H9 (cell line): ENCODE results near the gene BCAT1. TPM values are rescaled to one million over a fixed set of nuclear protein-coding genes. Genes with fewer than 3 reads are reported as not detected.
A peak's percentile ranks its signal among the peaks of the same experiment; 100 is the strongest.

Experiments used
- DNase-seq: peaks from one replicate; pipeline ENCODE4 v3.0.0-alpha.2; 2017
- H2AFZ ChIP-seq: one replicate; pipeline ENCODE4 v1.6.1; 2013; ENCODE audit warnings: mild to moderate bottlenecking, low read length, control low read depth, moderate library complexity
- H2AK5ac ChIP-seq: 2 replicates; pipeline ENCODE4 v1.6.1; 2013; ENCODE audit warnings: low read length, control low read depth, mixed read lengths; ENCODE audit not compliant: insufficient read length
- H2BK120ac ChIP-seq: one replicate; pipeline ENCODE4 v1.6.1; 2013; ENCODE audit warnings: low read depth, mild to moderate bottlenecking, low read length, control low read depth, inconsistent platforms; ENCODE audit not compliant: poor library complexity, severe bottlenecking
- H2BK12ac ChIP-seq: 2 replicates; pipeline ENCODE4 v1.6.1; 2013; ENCODE audit warnings: low read length, control low read depth, mixed read lengths, low read depth; ENCODE audit not compliant: insufficient read length
- H2BK15ac ChIP-seq: 2 replicates; pipeline ENCODE4 v1.6.1; 2013; ENCODE audit warnings: low read depth, low read length, control low read depth
- H2BK20ac ChIP-seq: one replicate; pipeline ENCODE4 v1.6.1; 2013; ENCODE audit warnings: low read depth, mild to moderate bottlenecking, low read length, control low read depth, inconsistent platforms; ENCODE audit not compliant: poor library complexity, severe bottlenecking
- H2BK5ac ChIP-seq: 2 replicates; pipeline ENCODE4 v1.6.1; 2013; ENCODE audit warnings: low read length, control low read depth, mixed read lengths; ENCODE audit not compliant: insufficient read length
- H3K14ac ChIP-seq: 2 replicates; pipeline ENCODE4 v1.6.1; 2013; ENCODE audit warnings: low read length, control low read depth; ENCODE audit not compliant: insufficient read depth
- H3K18ac ChIP-seq: 2 replicates; pipeline ENCODE4 v1.6.1; 2013; ENCODE audit warnings: low read depth, mild to moderate bottlenecking, mixed read lengths, low read length, control low read depth; ENCODE audit not compliant: insufficient read length
- H3K23ac ChIP-seq: 2 replicates; pipeline ENCODE4 v1.6.1; 2013; ENCODE audit warnings: low read length, control low read depth, mixed read lengths, low read depth; ENCODE audit not compliant: insufficient read length
- H3K23me2 ChIP-seq: 2 replicates; pipeline ENCODE4 v1.6.1; 2013; ENCODE audit warnings: low read depth, mild to moderate bottlenecking, mixed read lengths, low read length, control low read depth; ENCODE audit not compliant: insufficient read length, poor library complexity, severe bottlenecking
- H3K27ac ChIP-seq: 2 replicates; pipeline ENCODE4 v1.5.1; 2013; ENCODE audit warnings: low read length, control low read depth, mixed read lengths, low read depth; ENCODE audit not compliant: insufficient read length
- H3K27me3 ChIP-seq: 2 replicates; pipeline ENCODE4 v1.6.1; 2013; ENCODE audit warnings: low read length, control low read depth, inconsistent platforms; ENCODE audit not compliant: insufficient read depth
- H3K4ac ChIP-seq: 2 replicates; pipeline ENCODE4 v1.6.1; 2013; ENCODE audit warnings: low read depth, mild to moderate bottlenecking, control low read depth, inconsistent platforms, low read length, moderate library complexity
- H3K4me1 ChIP-seq: 2 replicates; pipeline ENCODE4 v1.6.1; 2013; ENCODE audit warnings: low read length, control low read depth, inconsistent platforms; ENCODE audit not compliant: insufficient read depth
- H3K4me2 ChIP-seq: 2 replicates; pipeline ENCODE4 v1.6.1; 2013; ENCODE audit warnings: low read length, control low read depth, mixed read lengths; ENCODE audit not compliant: insufficient read length, insufficient read depth
- H3K56ac ChIP-seq: 2 replicates; pipeline ENCODE4 v1.6.1; 2013; ENCODE audit warnings: low read depth, mild to moderate bottlenecking, mixed read lengths, low read length, control low read depth; ENCODE audit not compliant: insufficient read length
- H3K79me1 ChIP-seq: 2 replicates; pipeline ENCODE4 v1.6.1; 2013; ENCODE audit warnings: low read depth, mild to moderate bottlenecking, moderate library complexity, low read length, control low read depth, inconsistent platforms; ENCODE audit not compliant: insufficient read depth, poor library complexity, severe bottlenecking
- H3K79me2 ChIP-seq: 2 replicates; pipeline ENCODE4 v1.6.1; 2013; ENCODE audit warnings: low read length, control low read depth, inconsistent platforms; ENCODE audit not compliant: insufficient read depth
- H3K9ac ChIP-seq: 2 replicates; pipeline ENCODE4 v1.6.1; 2013; ENCODE audit warnings: low read length, control low read depth, mixed read lengths; ENCODE audit not compliant: insufficient read length; ENCODE audit errors: extremely low read depth
- H3K9me3 ChIP-seq: one replicate; pipeline ENCODE4 v1.6.1; 2013; ENCODE audit warnings: low read depth, low read length, inconsistent platforms; ENCODE audit not compliant: control insufficient read depth
- H3T11ph ChIP-seq: one replicate; pipeline ENCODE4 v1.6.1; 2013; ENCODE audit warnings: mild to moderate bottlenecking, low read length, control low read depth, inconsistent platforms
- H4K20me1 ChIP-seq: one replicate; pipeline ENCODE4 v1.6.1; 2013; ENCODE audit not compliant: control insufficient read depth, insufficient read length, insufficient read depth
- H4K5ac ChIP-seq: 2 replicates; pipeline ENCODE4 v1.6.1; 2013; ENCODE audit warnings: low read depth, mild to moderate bottlenecking, mixed read lengths, low read length, control low read depth; ENCODE audit not compliant: insufficient read length
- H4K8ac ChIP-seq: replicated peaks from 2 replicates; pipeline ENCODE4 v1.6.1; 2013; ENCODE audit warnings: low read length, control low read depth, mixed read lengths, low read depth; ENCODE audit not compliant: insufficient read length
- H4K91ac ChIP-seq: 2 replicates; pipeline ENCODE4 v1.6.1; 2013; ENCODE audit warnings: low read depth, mild to moderate bottlenecking, moderate library complexity, mixed read lengths, low read length, control low read depth; ENCODE audit not compliant: insufficient read length
- H3K27ac Mint-ChIP-seq, 3 experiments: 2 replicates in 2 of 3; 3 replicates in 1 of 3; pipeline ENCODE4 v1.8.0; 2020 to 2021; ENCODE audit warnings: mixed read lengths in 3 of 3, mild to moderate bottlenecking in 1 of 3, moderate library complexity in 1 of 3
- H3K27me3 Mint-ChIP-seq: 2 replicates; pipeline ENCODE4 v1.8.0; 2021; ENCODE audit warnings: low read depth, mild to moderate bottlenecking, moderate library complexity, mixed read lengths
- H3K36me3 Mint-ChIP-seq, 3 experiments: 2 replicates in 2 of 3; 3 replicates in 1 of 3; pipeline ENCODE4 v1.8.0; 2020 to 2021; ENCODE audit warnings: low read depth in 3 of 3, mixed read lengths in 3 of 3; ENCODE audit not compliant: insufficient read depth in 1 of 3
- H3K4me1 Mint-ChIP-seq, 2 experiments: 2 replicates each; pipeline ENCODE4 v1.8.0; 2020; ENCODE audit warnings: mixed read lengths in 2 of 2
- H3K4me3 Mint-ChIP-seq, 2 experiments: 2 replicates in 1 of 2; 3 replicates in 1 of 2; pipeline ENCODE4 v1.8.0; 2020 to 2021; ENCODE audit warnings: mild to moderate bottlenecking in 2 of 2, mixed read lengths in 2 of 2, moderate library complexity in 1 of 2
- H3K9me3 Mint-ChIP-seq, 2 experiments: 2 replicates in 1 of 2; 3 replicates in 1 of 2; pipeline ENCODE4 v1.8.0; 2020; ENCODE audit warnings: mild to moderate bottlenecking in 2 of 2, mixed read lengths in 2 of 2, moderate library complexity in 1 of 2
- CTCF ChIP-seq: fragments of 200-600 bp; sonication (generic); conservative IDR thresholded peaks from 3 replicates; pipeline ENCODE4 v1.8.0; 2021; ENCODE audit warnings: antibody characterized with exemption, mild to moderate bottlenecking
- WGBS: extraction: QIAGEN DNeasy Blood & Tissue Kit; methylation state at CpG from one replicate; pipeline ENCODE4 v1.1.7; 2013; ENCODE audit warnings: missing lambda C conversion rate, low lambda C conversion rate, mixed read lengths; ENCODE audit not compliant: insufficient read length; ENCODE audit errors: extremely low coverage; 5-methylcytosine and 5-hydroxymethylcytosine counted together
- total RNA-seq: library from RNA; stranded (reverse); gene quantifications from 2 replicates; pipeline ENCODE4 v1.2.1, GENCODE V29; 2021

The BCAT1 gene
- total RNA-seq, 1 experiment from 2014 or later, result 244 TPM

DNA sequence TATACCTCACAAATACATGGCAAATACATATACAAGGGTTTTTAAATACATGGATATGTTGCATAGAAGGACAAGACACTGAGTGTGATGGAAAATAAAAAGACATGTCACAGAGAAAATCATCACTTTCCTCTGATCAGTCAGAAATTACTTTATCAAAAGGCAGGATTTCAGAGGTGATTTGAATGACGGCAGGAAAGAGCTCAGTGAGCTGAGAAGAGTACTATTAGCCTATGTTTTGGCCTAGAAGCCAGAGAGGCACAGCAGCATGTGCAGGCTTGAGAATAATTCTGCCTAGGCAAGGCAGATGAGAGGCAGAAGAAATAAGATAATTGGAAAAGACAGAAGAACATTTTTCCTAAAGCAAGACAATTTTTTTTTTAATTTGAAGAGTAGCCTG is 94.9 kb downstream of the BCAT1 start:
- no peaks in the 10 kb centered on the region; the same call in 1 of the 2 replicates for H3K79me2 ChIP-seq
- no peak overlapping the region for H3K27ac ChIP-seq
- no peak overlapping the region for H3K4ac ChIP-seq
- H3K23me2 ChIP-seq, result no peaks in the 10 kb centered on the region
- H3K4me1 ChIP-seq, result no peaks in the 10 kb centered on the region; the same call in 1 of the 2 replicates
- no peak overlapping the region for H2BK20ac ChIP-seq
- H3T11ph ChIP-seq, result no peak overlapping the region
- H3K4me2 ChIP-seq, result no peak overlapping the region
- no peak overlapping the region for H2BK15ac ChIP-seq
- no peak for TF ChIP-seq CTCF
- WGBS, result no CpG with 5 or more reads among the region's 1 CpG
- Mint-ChIP-seq H3K4me1 (peaks cover 27 to 32% of the 10 kb centered on the region in 2 experiments), H3K27me3 (no peaks in the 10 kb centered on the region), H3K9me3 (peaks cover 11 to 16% of the 10 kb centered on the region in 2 experiments), H3K27ac (peak overlapping the region in 1 of 3 experiments; percentile 71; a peak in 3 of 7 replicates), H3K36me3 (peaks cover 35 to 53% (median 41%) of the 10 kb centered on the region in 3 experiments), H3K4me3 (no peak overlapping the region)
- no peaks in the 10 kb centered on the region for H3K9me3 ChIP-seq
- no peak overlapping the region for H3K14ac ChIP-seq
- no peak overlapping the region for H2BK5ac ChIP-seq
- no peak overlapping the region for H4K5ac ChIP-seq
- H2BK12ac ChIP-seq, result no peak overlapping the region
- no peak overlapping the region for H4K8ac ChIP-seq
- no peak overlapping the region for H3K56ac ChIP-seq
- no peaks in the 10 kb centered on the region for H3K27me3 ChIP-seq
- H3K79me1 ChIP-seq, result peaks cover 1% of the 10 kb centered on the region
- no peaks in the 10 kb centered on the region for H4K20me1 ChIP-seq
- H2AFZ ChIP-seq, result no peak overlapping the region
- no peak overlapping the region for H3K18ac ChIP-seq
- no peak for DNase-seq
- H2BK120ac ChIP-seq, result no peak overlapping the region
- H3K9ac ChIP-seq, result no peak overlapping the region
- no peak overlapping the region for H2AK5ac ChIP-seq
- H3K23ac ChIP-seq, result no peak overlapping the region
- H4K91ac ChIP-seq, result no peak overlapping the region
